Endodermal cell (in vitro differentiated cells): ENCODE measurements around the gene SEC16A. TPM values are rescaled to one million over a fixed set of nuclear protein-coding genes. Genes with fewer than 3 reads are reported as not detected.

Source experiments
- DNase-seq: peaks from one replicate; pipeline ENCODE4 v3.0.0-alpha.2; 2017
- H3K27ac ChIP-seq: 2 replicates; pipeline ENCODE4 v1.5.1; 2013; ENCODE audit warnings: mild to moderate bottlenecking, low read depth, low read length, moderate library complexity
- H3K27me3 ChIP-seq: 2 replicates; pipeline ENCODE4 v1.6.1; 2013; ENCODE audit warnings: mild to moderate bottlenecking, low read length, moderate library complexity; ENCODE audit not compliant: insufficient read depth, control insufficient read depth, poor library complexity, severe bottlenecking
- H3K36me3 ChIP-seq: 2 replicates; pipeline ENCODE4 v1.7.0; 2013; ENCODE audit warnings: mild to moderate bottlenecking, low read length, moderate library complexity; ENCODE audit not compliant: control insufficient read depth, insufficient read depth
- H3K4me1 ChIP-seq: one replicate; pipeline ENCODE4 v1.7.0; 2013; ENCODE audit warnings: low read length; ENCODE audit not compliant: control insufficient read depth, insufficient read depth
- H3K4me3 ChIP-seq: 2 replicates; pipeline ENCODE4 v1.5.1; 2013; ENCODE audit warnings: mild to moderate bottlenecking, low read length, moderate library complexity
- H3K9ac ChIP-seq: 2 replicates; pipeline ENCODE4 v1.6.1; 2013; ENCODE audit warnings: mild to moderate bottlenecking, low read length, moderate library complexity; ENCODE audit not compliant: poor library complexity, severe bottlenecking; ENCODE audit errors: extremely low read depth
- H3K9me3 ChIP-seq: 2 replicates; pipeline ENCODE4 v1.6.1; 2013; ENCODE audit warnings: mild to moderate bottlenecking, low read length, moderate library complexity; ENCODE audit not compliant: control insufficient read depth
- H3K27ac Mint-ChIP-seq: 2 replicates; pipeline ENCODE4 v1.8.0; 2020; ENCODE audit warnings: mixed read lengths
- H3K27me3 Mint-ChIP-seq: 2 replicates; pipeline ENCODE4 v1.8.0; 2021; ENCODE audit warnings: mild to moderate bottlenecking, mixed read lengths; ENCODE audit not compliant: insufficient read depth
- H3K36me3 Mint-ChIP-seq: 2 replicates; pipeline ENCODE4 v1.8.0; 2020; ENCODE audit warnings: low read depth, mixed read lengths
- H3K4me1 Mint-ChIP-seq: 2 replicates; pipeline ENCODE4 v1.8.0; 2020; ENCODE audit warnings: mixed read lengths
- H3K4me3 Mint-ChIP-seq: 2 replicates; pipeline ENCODE4 v1.8.0; 2020; ENCODE audit warnings: mild to moderate bottlenecking, moderate library complexity, mixed read lengths
- H3K9me3 Mint-ChIP-seq: 2 replicates; pipeline ENCODE4 v1.8.0; 2020; ENCODE audit warnings: mild to moderate bottlenecking, mixed read lengths
- WGBS, 2 experiments: methylation state at CpG; one replicate each; pipeline versions ENCODE4 v1.1.5 to v1.1.7; 2013; ENCODE audit warnings: missing lambda C conversion rate in 2 of 2, mixed read lengths in 1 of 2; ENCODE audit not compliant: insufficient coverage in 1 of 2, insufficient read length in 1 of 2; 5-methylcytosine and 5-hydroxymethylcytosine counted together
- total RNA-seq, 2 donors: library from RNA; stranded (reverse); fragmentation: NEBNext Ultra II Directional in 1 of 2; extraction: Animal tissue kit (Norgen Biotek cat#: 25700) in 1 of 2; gene quantifications; 2 replicates in 1 of 2; 3 replicates in 1 of 2; pipeline ENCODE4 v1.2.1, GENCODE V29; 2021
- TF ChIP-seq, protein P1 (sequence below): fragments of 200-600 bp; sonication (generic); conservative IDR thresholded peaks from 2 replicates; pipeline ENCODE4 v1.5.0; 2021; ENCODE audit warnings: antibody characterized with exemption, mild to moderate bottlenecking

The SEC16A gene
- total RNA-seq, 2 donors from 2014 or later: 54.6 to 60.7 TPM

DNA sequence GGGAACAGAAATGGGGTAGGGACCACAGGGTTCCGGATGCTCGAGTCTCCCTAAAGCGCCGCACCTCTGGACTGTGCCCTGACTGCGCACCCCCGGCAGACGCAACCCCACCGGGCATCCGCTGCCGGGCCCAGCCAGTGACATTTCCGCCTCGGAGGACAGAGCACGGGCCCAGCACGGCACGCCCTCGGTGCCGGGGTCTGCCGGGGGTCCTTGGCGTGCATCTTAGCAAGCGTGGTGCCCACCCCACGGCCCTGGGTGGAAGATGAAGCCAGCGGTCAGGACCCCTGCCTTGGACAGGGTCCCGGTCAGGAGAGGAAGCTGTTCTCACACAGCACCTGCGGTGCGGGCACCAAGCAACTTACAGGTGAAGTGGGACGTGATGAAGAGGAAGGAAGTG lies 50.2 kb downstream of the SEC16A start:
- Histone ChIP-seq H3K4me3 (no peak overlapping the region), H3K36me3 (peaks cover 18% of the 10 kb centered on the region), H3K9ac (no peak overlapping the region), H3K27ac (no peak overlapping the region), H3K27me3 (no peaks in the 10 kb centered on the region), H3K4me1 (peaks cover 7% of the 10 kb centered on the region), H3K9me3 (no peaks in the 10 kb centered on the region)
- no peak overlapping the region for H3K27ac Mint-ChIP-seq
- 81 to 85% methylated on average over 11 to 26 of the region's 26 CpGs for WGBS, 2 experiments
- no peaks in the 10 kb centered on the region for H3K9me3 Mint-ChIP-seq
- DNase-seq: no peak
- TF ChIP-seq, protein P1, sequence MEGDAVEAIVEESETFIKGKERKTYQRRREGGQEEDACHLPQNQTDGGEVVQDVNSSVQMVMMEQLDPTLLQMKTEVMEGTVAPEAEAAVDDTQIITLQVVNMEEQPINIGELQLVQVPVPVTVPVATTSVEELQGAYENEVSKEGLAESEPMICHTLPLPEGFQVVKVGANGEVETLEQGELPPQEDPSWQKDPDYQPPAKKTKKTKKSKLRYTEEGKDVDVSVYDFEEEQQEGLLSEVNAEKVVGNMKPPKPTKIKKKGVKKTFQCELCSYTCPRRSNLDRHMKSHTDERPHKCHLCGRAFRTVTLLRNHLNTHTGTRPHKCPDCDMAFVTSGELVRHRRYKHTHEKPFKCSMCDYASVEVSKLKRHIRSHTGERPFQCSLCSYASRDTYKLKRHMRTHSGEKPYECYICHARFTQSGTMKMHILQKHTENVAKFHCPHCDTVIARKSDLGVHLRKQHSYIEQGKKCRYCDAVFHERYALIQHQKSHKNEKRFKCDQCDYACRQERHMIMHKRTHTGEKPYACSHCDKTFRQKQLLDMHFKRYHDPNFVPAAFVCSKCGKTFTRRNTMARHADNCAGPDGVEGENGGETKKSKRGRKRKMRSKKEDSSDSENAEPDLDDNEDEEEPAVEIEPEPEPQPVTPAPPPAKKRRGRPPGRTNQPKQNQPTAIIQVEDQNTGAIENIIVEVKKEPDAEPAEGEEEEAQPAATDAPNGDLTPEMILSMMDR: no peak
- peaks cover 17% of the 10 kb centered on the region for H3K36me3 Mint-ChIP-seq
- peaks cover 13% of the 10 kb centered on the region for H3K4me1 Mint-ChIP-seq
- H3K27me3 Mint-ChIP-seq: no peaks in the 10 kb centered on the region
- H3K4me3 Mint-ChIP-seq: no peak overlapping the region

DNA sequence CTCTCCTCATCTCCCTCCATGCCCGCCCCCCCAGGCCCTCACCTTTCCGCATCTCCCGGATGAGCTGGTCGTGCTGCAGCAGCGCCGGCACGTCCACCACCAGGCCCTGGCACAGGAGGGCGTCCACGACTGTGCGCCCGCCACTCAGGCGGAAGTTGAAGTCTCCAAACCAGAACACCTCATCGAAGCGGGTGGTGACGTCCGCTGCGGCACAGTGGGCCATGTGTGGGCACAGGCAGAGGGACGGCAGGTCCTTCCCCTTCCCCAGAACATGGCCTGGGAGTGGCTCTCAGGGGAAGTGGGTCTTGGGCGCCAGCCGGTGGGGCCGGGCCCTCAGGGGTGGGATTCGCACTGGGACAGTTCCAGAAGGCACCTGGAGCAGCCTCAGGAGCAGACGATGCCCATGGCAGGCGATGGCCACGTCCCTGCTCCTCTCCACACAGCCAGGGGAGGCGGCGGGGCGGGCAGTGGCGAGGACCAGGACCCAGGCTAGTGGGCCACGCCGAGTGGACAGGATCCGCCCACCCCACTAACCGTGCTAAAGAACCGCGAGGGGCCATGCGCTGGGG lies 51.0 kb downstream of the SEC16A start:
- Histone ChIP-seq H3K36me3 (peaks cover 19% of the 10 kb centered on the region), H3K9ac (no peak overlapping the region), H3K4me3 (no peak overlapping the region), H3K27me3 (no peaks in the 10 kb centered on the region), H3K27ac (no peak overlapping the region), H3K4me1 (no peaks in the 10 kb centered on the region), H3K9me3 (no peaks in the 10 kb centered on the region)
- Mint-ChIP-seq H3K27ac (no peak overlapping the region), H3K4me3 (no peak overlapping the region), H3K9me3 (no peaks in the 10 kb centered on the region), H3K27me3 (no peaks in the 10 kb centered on the region), H3K36me3 (peaks cover 23% of the 10 kb centered on the region), H3K4me1 (peaks cover 6% of the 10 kb centered on the region)
- no peak for DNase-seq
- WGBS, 2 experiments: 95 to 96% methylated on average over 22 to 35 of the region's 36 CpGs
- TF ChIP-seq, protein P1: no peak

- Mint-ChIP-seq H3K4me3 (no peak overlapping the region), H3K4me1 (no peaks in the 10 kb centered on the region), H3K27ac (no peak overlapping the region), H3K27me3 (no peaks in the 10 kb centered on the region), H3K36me3 (peaks cover 29% of the 10 kb centered on the region), H3K9me3 (no peaks in the 10 kb centered on the region)
- 95 to 98% methylated on average over 11 to 24 of the region's 29 CpGs for WGBS, 2 experiments
- Histone ChIP-seq H3K36me3 (peaks cover 17% of the 10 kb centered on the region), H3K4me1 (no peaks in the 10 kb centered on the region), H3K27me3 (no peaks in the 10 kb centered on the region), H3K4me3 (no peak overlapping the region), H3K9ac (no peak overlapping the region), H3K27ac (no peak overlapping the region), H3K9me3 (no peaks in the 10 kb centered on the region)
- no peak for DNase-seq
- TF ChIP-seq, protein P1: no peak
These were observed 52.1 kb downstream of the SEC16A start for GRCh38 chr9:136430588-136431234.
